NCI-H146 (cell line): ENCODE data around the gene SPPL3.
A peak's percentile ranks its signal among the peaks of the same experiment; 100 is the strongest.

ENCODE experiments used
- DNase-seq: peaks from one replicate; lab custom pipeline; 2025; lab: John Stamatoyannopoulos, UW

SPPL3 gene

DNA sequence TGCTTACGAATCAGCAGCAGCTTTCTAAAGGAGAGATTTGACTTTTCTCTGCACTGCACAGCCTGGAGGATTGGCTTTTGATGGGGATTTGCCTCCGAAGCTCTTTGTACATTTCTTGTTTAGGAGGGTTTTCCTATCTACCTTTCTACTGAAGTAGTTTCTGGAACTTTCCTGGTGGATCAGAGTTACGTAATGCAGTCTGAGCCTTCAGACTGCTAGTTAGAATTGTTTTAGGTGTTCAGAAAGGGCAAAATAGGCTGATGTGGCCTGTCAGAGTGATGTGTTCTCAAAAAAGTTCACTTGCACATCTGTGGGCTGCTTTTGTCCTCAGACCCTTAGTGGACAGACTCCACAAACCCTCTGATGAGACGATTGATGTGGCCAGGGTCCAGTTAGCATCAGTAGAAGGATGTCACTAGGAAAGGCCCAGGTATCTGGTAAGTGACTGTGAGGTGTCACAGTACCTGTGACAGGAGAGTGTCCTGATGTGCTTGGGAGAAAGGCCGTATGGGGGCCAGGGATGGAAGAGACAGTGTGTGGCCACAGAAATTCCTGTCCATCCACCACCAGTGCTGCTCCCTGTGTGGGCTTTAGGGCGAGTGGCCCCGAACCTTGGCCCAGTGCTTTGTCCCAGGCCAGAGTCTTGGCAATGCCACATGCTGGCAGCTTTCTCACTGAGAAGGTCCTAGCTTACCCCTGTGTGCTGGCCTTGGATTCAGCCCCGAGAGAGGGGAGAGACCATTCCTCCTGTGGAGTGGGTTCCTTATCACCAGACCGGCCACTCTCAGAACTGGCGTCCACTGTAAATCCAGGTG lies 183.0 kb downstream of the SPPL3 start:
- DNase-seq, result no peak

DNA sequence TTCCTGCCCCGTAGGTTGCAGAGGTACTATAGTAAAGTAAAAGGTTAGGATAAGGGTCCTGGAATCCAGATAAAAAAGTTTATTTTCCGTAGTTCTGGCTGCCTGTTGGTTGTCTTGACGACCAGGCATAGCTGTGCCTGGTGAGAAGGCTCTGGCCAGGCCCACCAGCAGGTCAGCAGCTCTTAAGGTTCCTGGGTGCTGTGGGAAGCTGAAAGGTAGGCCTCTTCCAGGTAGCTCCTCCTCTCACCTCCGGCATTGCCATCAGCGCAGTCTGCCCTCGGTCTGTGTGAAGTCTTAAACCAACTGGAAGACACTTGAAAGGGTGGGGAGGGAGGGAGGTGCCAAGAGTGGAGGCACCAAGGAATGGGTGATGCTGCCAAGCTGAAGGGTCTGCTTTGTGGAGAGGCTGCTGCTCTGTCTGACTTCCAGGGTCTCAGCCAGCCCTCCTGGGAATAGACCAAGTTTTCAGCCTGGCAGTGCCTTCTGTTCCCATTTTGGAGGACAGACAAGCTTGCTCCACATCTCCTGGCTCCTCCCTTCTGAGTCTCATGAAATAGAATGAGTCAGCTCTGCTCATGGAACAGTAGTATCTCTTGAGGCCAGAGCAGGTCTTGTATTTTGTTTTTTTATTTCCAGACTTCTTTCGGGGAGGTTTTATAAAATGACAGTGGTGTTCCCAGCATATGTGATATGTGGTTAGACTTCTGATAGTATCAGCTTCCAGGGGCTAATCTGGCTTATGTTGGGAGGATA lies 183.7 kb downstream of the SPPL3 start:
- DNase-seq, result no peak

DNA sequence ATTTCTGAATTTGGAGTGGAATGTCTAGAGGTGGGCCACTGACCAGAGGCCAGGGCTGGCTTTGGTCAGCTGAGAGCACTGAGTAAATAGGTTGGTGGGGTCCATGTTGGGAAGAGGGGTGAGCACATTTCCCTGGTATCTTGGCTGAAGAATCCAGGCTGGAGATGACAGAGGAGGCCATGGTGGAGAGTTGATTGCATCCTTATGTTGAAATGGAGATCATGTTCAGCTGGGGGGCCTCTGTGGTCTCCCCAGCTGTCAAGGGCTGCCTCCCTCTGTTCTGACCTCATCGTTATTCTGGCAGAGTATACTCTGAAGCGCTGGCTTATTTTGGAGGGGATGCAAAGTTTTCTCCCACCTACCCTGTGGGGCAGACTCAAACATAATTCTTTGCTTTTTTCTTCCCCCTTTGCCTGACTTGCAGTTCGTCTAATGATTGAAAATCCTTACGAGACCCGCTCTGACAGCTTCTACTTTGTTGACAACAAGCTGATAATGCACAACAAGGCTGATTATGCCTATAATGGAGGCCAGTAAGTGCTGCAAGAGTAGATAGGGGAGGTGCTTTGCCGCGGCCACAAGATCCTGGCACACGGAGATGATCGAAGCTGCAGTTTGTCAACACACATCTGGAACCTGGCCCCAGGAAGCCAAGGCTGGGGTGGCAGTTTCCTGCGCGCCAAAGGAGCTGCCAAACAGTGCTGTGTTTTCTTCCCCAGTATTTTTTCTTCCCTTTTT lies 184.5 kb downstream of the SPPL3 start:
- DNase-seq, result no peak

DNA sequence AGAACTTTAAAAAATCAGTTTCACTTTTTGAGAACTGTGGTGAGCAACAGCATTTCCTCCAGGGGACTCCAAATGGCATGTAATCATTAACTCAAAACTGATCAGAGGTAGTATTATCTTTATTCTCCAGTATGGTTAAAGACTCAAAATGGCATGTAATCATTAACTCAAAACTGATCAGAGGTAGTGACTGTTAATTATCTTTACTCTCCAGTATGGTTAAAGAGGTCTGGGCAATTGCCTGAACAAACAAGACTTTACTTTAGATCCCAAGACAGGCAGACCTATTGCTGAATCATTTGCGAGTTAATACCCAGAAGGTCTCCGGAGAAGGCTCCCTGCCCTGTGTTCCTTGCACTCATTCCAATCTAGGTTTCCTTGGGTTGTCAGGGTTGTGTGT lies 185.1 kb downstream of the SPPL3 start:
- DNase-seq, result no peak

DNA sequence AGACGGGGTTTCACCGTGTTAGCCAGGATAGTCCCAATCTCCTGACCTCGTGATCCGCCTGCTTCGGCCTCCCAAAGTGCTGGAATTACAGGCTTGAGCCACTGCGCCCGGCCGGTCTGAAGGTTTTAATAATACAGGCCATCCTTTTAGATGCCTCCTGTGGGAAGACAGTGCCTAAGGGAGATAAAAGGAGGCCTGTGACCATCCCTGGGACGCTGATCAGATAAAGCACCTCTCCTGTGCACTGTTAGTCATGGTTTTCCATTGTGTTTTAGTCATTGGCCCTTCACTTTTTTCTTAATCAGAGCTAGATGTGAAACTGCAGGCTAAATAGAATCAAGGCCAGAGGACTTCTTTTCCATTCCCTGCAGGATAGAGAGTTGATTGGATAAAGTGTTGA lies 186.1 kb downstream of the SPPL3 start:
- DNase-seq, result no peak

DNA sequence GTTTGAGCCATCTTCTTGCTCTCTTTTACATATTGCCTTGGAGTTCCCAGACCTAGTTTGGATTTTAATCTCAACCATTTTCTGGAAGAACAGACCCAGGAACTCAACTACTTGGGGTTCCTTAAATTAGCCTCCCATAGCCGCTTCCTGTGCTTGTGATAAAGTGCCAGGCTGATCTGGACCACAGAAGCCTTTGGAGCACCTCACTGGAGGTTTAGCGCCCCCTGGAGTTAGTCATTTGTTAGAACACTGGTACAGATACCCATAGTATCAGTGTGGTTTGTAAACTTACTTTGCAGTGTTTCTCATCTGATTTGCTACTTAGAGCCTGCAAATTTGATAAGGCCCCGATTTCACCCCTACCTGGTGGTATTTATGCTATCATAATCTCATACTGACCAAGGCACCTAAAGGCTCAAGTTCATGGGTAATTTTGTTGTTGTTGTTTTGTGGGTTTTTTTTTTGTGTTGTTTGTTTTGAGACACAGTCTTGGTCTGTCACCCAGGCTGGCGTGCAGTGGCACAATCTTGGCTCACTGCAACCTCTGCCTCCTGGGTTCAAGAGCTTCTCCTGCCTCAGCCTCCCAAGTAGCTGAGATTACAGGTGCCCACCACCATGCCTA lies 190.2 kb downstream of the SPPL3 start:
- DNase-seq, result peak; percentile 75

DNA sequence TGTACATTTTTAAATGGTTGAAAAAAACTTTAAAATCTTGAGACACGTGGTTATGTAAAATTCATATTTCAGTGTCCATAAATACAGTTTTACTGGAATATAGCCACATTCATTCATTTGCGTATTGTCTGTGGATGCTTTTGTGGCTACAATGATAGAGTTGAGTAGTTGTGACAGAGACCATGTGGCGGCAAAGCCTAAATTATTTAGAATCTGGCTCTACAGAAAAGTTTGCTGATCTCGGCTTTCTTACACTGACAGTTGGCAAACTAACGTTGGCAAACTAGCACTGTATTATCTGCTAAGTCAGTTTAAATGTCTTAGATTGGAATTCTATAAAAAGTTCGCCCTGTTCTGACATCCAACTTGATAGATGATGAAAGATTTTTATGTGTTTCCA lies 191.5 kb downstream of the SPPL3 start:
- DNase-seq, result no peak
